OCI-LY3 (cell line): ENCODE results near the gene NCOA1.

Experiments used
- CTCF ChIP-seq: fragments of 200-600, 300-600 bp; sonication (generic); IDR thresholded peaks from 2 replicates; pipeline ENCODE4 v1.5.1; 2014; ENCODE audit warnings: antibody characterized with exemption, low read length, low read depth
- EZH2phosphoT487 ChIP-seq: fragments of 200-600 bp; shearing (Covaris generic); IDR thresholded peaks from 2 replicates; pipeline ENCODE4 v1.6.1; 2018; ENCODE audit warnings: antibody characterized with exemption, mixed run types, low read depth

GRCh38 chr2:24731040-24731439 lies 240.0 kb downstream of the NCOA1 start:
- TF ChIP-seq CTCF = no peak
- TF ChIP-seq EZH2phosphoT487 = no peak
